NT2/D1 (cell line): ENCODE results near the gene GLG1.

Source experiments
- SUZ12 ChIP-seq: IDR thresholded peaks from 2 replicates; pipeline ENCODE4 v1.6.1; 2011; ENCODE audit not compliant: insufficient read length, insufficient read depth; ENCODE audit errors: extremely low read depth
- ZNF274 ChIP-seq: IDR thresholded peaks from 2 replicates; pipeline ENCODE4 v1.6.1; 2011; ENCODE audit warnings: mild to moderate bottlenecking, low read depth, low read length

DNA sequence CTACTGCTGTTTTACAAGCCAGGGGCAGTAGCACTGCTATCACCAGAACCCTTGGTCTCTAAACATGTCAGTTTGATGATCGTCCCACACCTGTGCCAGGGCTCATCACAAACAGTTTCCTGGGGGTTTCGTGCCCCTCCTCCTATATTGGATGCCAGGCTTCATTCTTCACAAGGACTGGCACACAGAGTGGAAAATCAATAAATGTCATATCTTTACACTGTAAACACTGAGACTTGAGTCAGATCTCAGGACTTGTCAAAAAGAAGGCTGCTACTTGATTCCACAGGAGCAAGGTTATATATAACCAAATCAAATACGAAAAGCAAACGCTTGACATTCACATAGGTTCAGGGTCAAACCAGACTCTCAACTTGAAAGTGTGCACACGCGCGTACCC, 146.4 kb downstream of the GLG1 start:
- TF ChIP-seq ZNF274, result no peak
- TF ChIP-seq SUZ12, result no peak
